Measurements from ENCODE around the gene API5.

The API5 gene

GRCh38 chr11:43311791-43312607, at the start of gene API5:
Gene API5, plus strand, starts transcription at chr11:43311996. Its CDS starts 132 bp downstream, at chr11:43312128.
- H3K4me1 ChIP-seq (ENCODE audit: control insufficient read depth, insufficient read depth, low read length), result peaks cover 3% of the 10 kb centered on the region
- H3K9me3 ChIP-seq (ENCODE audit: control insufficient read depth, insufficient read depth, low read length), result no peaks in the 10 kb centered on the region
- no peaks in the 10 kb centered on the region for H3K36me3 ChIP-seq (ENCODE audit: control insufficient read depth, insufficient read depth, low read length)
- peak within 1 kb of the TSS; percentile 93 for H3K4me3 ChIP-seq (ENCODE audit: low read depth, low read length)
- peak within 1 kb of the TSS; percentile 89 for H3K9ac ChIP-seq (ENCODE audit: low read depth, low read length)
- H3K27me3 ChIP-seq (ENCODE audit: control insufficient read depth, insufficient read depth, low read length), result no peaks in the 10 kb centered on the region

GRCh38 chr11:43267856-43268580, 43.8 kb upstream of the API5 start:
- H3K9me3 ChIP-seq (ENCODE audit: control insufficient read depth, insufficient read depth, low read length), result no peaks in the 10 kb centered on the region
- H3K4me1 ChIP-seq (ENCODE audit: control insufficient read depth, insufficient read depth, low read length), result peaks cover 2% of the 10 kb centered on the region
- no peak overlapping the region for H3K9ac ChIP-seq (ENCODE audit: low read depth, low read length)
- no peak overlapping the region for H3K4me3 ChIP-seq (ENCODE audit: low read depth, low read length)
- H3K36me3 ChIP-seq (ENCODE audit: control insufficient read depth, insufficient read depth, low read length), result no peaks in the 10 kb centered on the region
- no peaks in the 10 kb centered on the region for H3K27me3 ChIP-seq (ENCODE audit: control insufficient read depth, insufficient read depth, low read length)

- H3K27me3 ChIP-seq (ENCODE audit: control insufficient read depth, insufficient read depth, low read length), result no peaks in the 10 kb centered on the region
- no peaks in the 10 kb centered on the region for H3K9me3 ChIP-seq (ENCODE audit: control insufficient read depth, insufficient read depth, low read length)
- H3K4me1 ChIP-seq (ENCODE audit: control insufficient read depth, insufficient read depth, low read length), result peaks cover 2% of the 10 kb centered on the region
- no peak overlapping the region for H3K9ac ChIP-seq (ENCODE audit: low read depth, low read length)
- H3K4me3 ChIP-seq (ENCODE audit: low read depth, low read length), result no peak overlapping the region
- no peaks in the 10 kb centered on the region for H3K36me3 ChIP-seq (ENCODE audit: control insufficient read depth, insufficient read depth, low read length)
Observed at GRCh38 chr11:43268786-43269185, 43.0 kb upstream of the API5 start.

GRCh38 chr11:43269254-43269918, 42.4 kb upstream of the API5 start:
- peak overlapping the region; percentile 3 for H3K4me3 ChIP-seq (ENCODE audit: low read depth, low read length)

GRCh38 chr11:43270468-43270867, 41.3 kb upstream of the API5 start:
- Histone ChIP-seq H3K36me3 (ENCODE audit: control insufficient read depth, insufficient read depth, low read length) (no peaks in the 10 kb centered on the region), H3K4me3 (ENCODE audit: low read depth, low read length) (no peak overlapping the region), H3K9ac (ENCODE audit: low read depth, low read length) (no peak overlapping the region), H3K27me3 (ENCODE audit: control insufficient read depth, insufficient read depth, low read length) (no peaks in the 10 kb centered on the region), H3K4me1 (ENCODE audit: control insufficient read depth, insufficient read depth, low read length) (peaks cover 2% of the 10 kb centered on the region), H3K9me3 (ENCODE audit: control insufficient read depth, insufficient read depth, low read length) (no peaks in the 10 kb centered on the region)

More at GRCh38 chr11:43269254-43269918, 42.4 kb upstream of the API5 start:
- H3K9me3 ChIP-seq (ENCODE audit: control insufficient read depth, insufficient read depth, low read length), result no peaks in the 10 kb centered on the region
- no peaks in the 10 kb centered on the region for H3K36me3 ChIP-seq (ENCODE audit: control insufficient read depth, insufficient read depth, low read length)
- no peak overlapping the region for H3K9ac ChIP-seq (ENCODE audit: low read depth, low read length)
- no peaks in the 10 kb centered on the region for H3K27me3 ChIP-seq (ENCODE audit: control insufficient read depth, insufficient read depth, low read length)
- peaks cover 2% of the 10 kb centered on the region for H3K4me1 ChIP-seq (ENCODE audit: control insufficient read depth, insufficient read depth, low read length)

GRCh38 chr11:43278193-43278956, 33.4 kb upstream of the API5 start:
- no peaks in the 10 kb centered on the region for H3K4me1 ChIP-seq (ENCODE audit: control insufficient read depth, insufficient read depth, low read length)
- H3K4me3 ChIP-seq (ENCODE audit: low read depth, low read length), result no peak overlapping the region
- no peaks in the 10 kb centered on the region for H3K36me3 ChIP-seq (ENCODE audit: control insufficient read depth, insufficient read depth, low read length)
- H3K9me3 ChIP-seq (ENCODE audit: control insufficient read depth, insufficient read depth, low read length), result no peaks in the 10 kb centered on the region
- no peak overlapping the region for H3K9ac ChIP-seq (ENCODE audit: low read depth, low read length)
- no peaks in the 10 kb centered on the region for H3K27me3 ChIP-seq (ENCODE audit: control insufficient read depth, insufficient read depth, low read length)

GRCh38 chr11:43282607-43283440, 29.0 kb upstream of the API5 start:
- Histone ChIP-seq H3K4me3 (ENCODE audit: low read depth, low read length) (no peak overlapping the region), H3K27me3 (ENCODE audit: control insufficient read depth, insufficient read depth, low read length) (no peaks in the 10 kb centered on the region), H3K4me1 (ENCODE audit: control insufficient read depth, insufficient read depth, low read length) (no peaks in the 10 kb centered on the region), H3K9me3 (ENCODE audit: control insufficient read depth, insufficient read depth, low read length) (no peaks in the 10 kb centered on the region), H3K9ac (ENCODE audit: low read depth, low read length) (no peak overlapping the region), H3K36me3 (ENCODE audit: control insufficient read depth, insufficient read depth, low read length) (no peaks in the 10 kb centered on the region)

GRCh38 chr11:43285826-43286225, 26.0 kb upstream of the API5 start:
- Histone ChIP-seq H3K4me1 (ENCODE audit: control insufficient read depth, insufficient read depth, low read length) (no peaks in the 10 kb centered on the region), H3K27me3 (ENCODE audit: control insufficient read depth, insufficient read depth, low read length) (no peaks in the 10 kb centered on the region), H3K9ac (ENCODE audit: low read depth, low read length) (no peak overlapping the region), H3K9me3 (ENCODE audit: control insufficient read depth, insufficient read depth, low read length) (no peaks in the 10 kb centered on the region), H3K4me3 (ENCODE audit: low read depth, low read length) (no peak overlapping the region), H3K36me3 (ENCODE audit: control insufficient read depth, insufficient read depth, low read length) (no peaks in the 10 kb centered on the region)

GRCh38 chr11:43289368-43289767, 22.4 kb upstream of the API5 start:
- Histone ChIP-seq H3K36me3 (ENCODE audit: control insufficient read depth, insufficient read depth, low read length) (no peaks in the 10 kb centered on the region), H3K4me1 (ENCODE audit: control insufficient read depth, insufficient read depth, low read length) (no peaks in the 10 kb centered on the region), H3K4me3 (ENCODE audit: low read depth, low read length) (no peak overlapping the region), H3K9ac (ENCODE audit: low read depth, low read length) (no peak overlapping the region), H3K9me3 (ENCODE audit: control insufficient read depth, insufficient read depth, low read length) (peaks cover 2% of the 10 kb centered on the region), H3K27me3 (ENCODE audit: control insufficient read depth, insufficient read depth, low read length) (no peaks in the 10 kb centered on the region)

- H3K4me1 ChIP-seq (ENCODE audit: control insufficient read depth, insufficient read depth, low read length), result no peaks in the 10 kb centered on the region
- H3K9me3 ChIP-seq (ENCODE audit: control insufficient read depth, insufficient read depth, low read length), result no peaks in the 10 kb centered on the region
- H3K27me3 ChIP-seq (ENCODE audit: control insufficient read depth, insufficient read depth, low read length), result no peaks in the 10 kb centered on the region
- H3K36me3 ChIP-seq (ENCODE audit: control insufficient read depth, insufficient read depth, low read length), result no peaks in the 10 kb centered on the region
- no peak overlapping the region for H3K9ac ChIP-seq (ENCODE audit: low read depth, low read length)
- H3K4me3 ChIP-seq (ENCODE audit: low read depth, low read length), result no peak overlapping the region
Observed at GRCh38 chr11:43298397-43298796, 13.4 kb upstream of the API5 start.

All from iPS-15b (cell line).